Glutamatergic neuron (in vitro differentiated cells): ENCODE measurements around the gene CRIM1. TPM values are rescaled to one million over a fixed set of nuclear protein-coding genes. Genes with fewer than 3 reads are reported as not detected.

ENCODE experiments used
- DNase-seq: peaks from one replicate; pipeline ENCODE4 v3.0.0; 2022
- H3K27ac Mint-ChIP-seq: one replicate; pipeline ENCODE4 v1.8.0; 2020; ENCODE audit warnings: mild to moderate bottlenecking, mixed read lengths, inconsistent platforms; ENCODE audit not compliant: unreplicated experiment
- H3K27me3 Mint-ChIP-seq: one replicate; pipeline ENCODE4 v1.8.0; 2020; ENCODE audit warnings: mild to moderate bottlenecking, moderate library complexity, mixed read lengths, inconsistent platforms; ENCODE audit not compliant: unreplicated experiment
- H3K36me3 Mint-ChIP-seq: one replicate; pipeline ENCODE4 v1.8.0; 2020; ENCODE audit warnings: mild to moderate bottlenecking, mixed read lengths, inconsistent platforms; ENCODE audit not compliant: unreplicated experiment
- H3K4me1 Mint-ChIP-seq: one replicate; pipeline ENCODE4 v1.8.0; 2020; ENCODE audit warnings: mild to moderate bottlenecking, low read depth, mixed read lengths, inconsistent platforms; ENCODE audit not compliant: unreplicated experiment
- H3K4me3 Mint-ChIP-seq: one replicate; pipeline ENCODE4 v1.8.0; 2020; ENCODE audit warnings: mild to moderate bottlenecking, mixed read lengths, inconsistent platforms; ENCODE audit not compliant: unreplicated experiment
- H3K9me3 Mint-ChIP-seq: one replicate; pipeline ENCODE4 v1.8.0; 2020; ENCODE audit warnings: mild to moderate bottlenecking, moderate library complexity, mixed read lengths, inconsistent platforms; ENCODE audit not compliant: unreplicated experiment
- total RNA-seq: library from RNA; stranded (reverse); fragmentation: NEBNext Ultra II Directional; extraction: Animal tissue kit (Norgen Biotek cat#: 25700); gene quantifications from one replicate; pipeline ENCODE4 v1.2.1, GENCODE V29; 2021; ENCODE audit not compliant: unreplicated experiment
- TF ChIP-seq, protein P1 (sequence below): fragments of 200-600 bp; sonication (generic); IDR thresholded peaks from one replicate; pipeline ENCODE4 v1.5.0; 2021; ENCODE audit not compliant: partially characterized antibody, unreplicated experiment

Gene CRIM1
- total RNA-seq, 1 donor from 2014 or later: 35.7 TPM

DNA sequence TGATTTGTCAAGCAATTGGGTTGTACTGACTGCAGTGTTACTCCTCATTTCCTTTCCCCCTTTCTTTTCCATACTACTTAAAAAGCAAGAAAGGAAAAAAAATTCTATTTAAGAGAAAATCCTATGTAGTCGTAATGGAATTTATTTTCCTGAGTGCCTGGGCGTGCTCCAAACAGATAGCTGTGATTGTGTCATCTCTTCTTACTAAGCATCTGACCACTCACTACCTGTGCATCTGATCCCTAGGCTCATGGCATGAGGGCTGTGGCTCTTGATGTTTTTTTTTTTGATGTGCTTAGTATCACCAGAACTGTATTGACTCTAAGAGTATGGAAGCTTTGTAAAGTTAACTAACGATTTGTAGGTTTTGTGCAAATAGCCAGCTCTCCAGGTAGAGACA, 19.0 kb downstream of the CRIM1 start:
- peaks cover 7% of the 10 kb centered on the region for H3K4me1 Mint-ChIP-seq
- H3K36me3 Mint-ChIP-seq: no peaks in the 10 kb centered on the region

DNA sequence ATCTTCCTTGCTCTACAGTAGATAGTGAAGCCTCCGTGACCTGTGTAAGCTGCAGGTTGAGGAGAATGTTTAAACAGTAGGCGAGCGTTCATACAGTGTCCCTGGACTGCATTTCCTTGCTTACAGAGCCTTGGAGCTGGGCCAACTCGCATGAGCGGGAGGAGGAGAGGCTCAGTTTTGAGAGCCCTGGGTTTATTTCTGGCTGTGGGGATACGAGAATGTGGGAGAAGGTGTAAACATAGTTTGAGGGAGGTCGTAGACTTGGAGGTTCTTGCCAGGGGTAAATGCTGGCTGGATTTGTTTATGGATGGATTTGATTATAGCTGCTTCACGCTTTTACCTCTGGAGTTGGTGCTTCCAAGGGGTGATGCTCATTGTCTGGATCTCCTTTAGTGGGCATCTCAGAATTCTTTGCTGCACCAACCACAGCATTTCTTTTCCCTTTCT, 20.8 kb downstream of the CRIM1 start:
- peaks cover 7% of the 10 kb centered on the region for H3K4me1 Mint-ChIP-seq
- no peak overlapping the region for H3K4me3 Mint-ChIP-seq
- no peaks in the 10 kb centered on the region for H3K9me3 Mint-ChIP-seq
- H3K36me3 Mint-ChIP-seq: no peaks in the 10 kb centered on the region
- peaks cover 2% of the 10 kb centered on the region for H3K27me3 Mint-ChIP-seq
- no peak overlapping the region for H3K27ac Mint-ChIP-seq
- TF ChIP-seq, protein P1, sequence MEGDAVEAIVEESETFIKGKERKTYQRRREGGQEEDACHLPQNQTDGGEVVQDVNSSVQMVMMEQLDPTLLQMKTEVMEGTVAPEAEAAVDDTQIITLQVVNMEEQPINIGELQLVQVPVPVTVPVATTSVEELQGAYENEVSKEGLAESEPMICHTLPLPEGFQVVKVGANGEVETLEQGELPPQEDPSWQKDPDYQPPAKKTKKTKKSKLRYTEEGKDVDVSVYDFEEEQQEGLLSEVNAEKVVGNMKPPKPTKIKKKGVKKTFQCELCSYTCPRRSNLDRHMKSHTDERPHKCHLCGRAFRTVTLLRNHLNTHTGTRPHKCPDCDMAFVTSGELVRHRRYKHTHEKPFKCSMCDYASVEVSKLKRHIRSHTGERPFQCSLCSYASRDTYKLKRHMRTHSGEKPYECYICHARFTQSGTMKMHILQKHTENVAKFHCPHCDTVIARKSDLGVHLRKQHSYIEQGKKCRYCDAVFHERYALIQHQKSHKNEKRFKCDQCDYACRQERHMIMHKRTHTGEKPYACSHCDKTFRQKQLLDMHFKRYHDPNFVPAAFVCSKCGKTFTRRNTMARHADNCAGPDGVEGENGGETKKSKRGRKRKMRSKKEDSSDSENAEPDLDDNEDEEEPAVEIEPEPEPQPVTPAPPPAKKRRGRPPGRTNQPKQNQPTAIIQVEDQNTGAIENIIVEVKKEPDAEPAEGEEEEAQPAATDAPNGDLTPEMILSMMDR: no peak
- no peak for DNase-seq

More for the DNA sequence above, 19.0 kb downstream of the CRIM1 start:
- TF ChIP-seq, protein P1: no peak
- DNase-seq: no peak
- Mint-ChIP-seq H3K9me3 (no peaks in the 10 kb centered on the region), H3K4me3 (no peak overlapping the region), H3K27ac (no peak overlapping the region), H3K27me3 (peaks cover 2% of the 10 kb centered on the region)

DNA sequence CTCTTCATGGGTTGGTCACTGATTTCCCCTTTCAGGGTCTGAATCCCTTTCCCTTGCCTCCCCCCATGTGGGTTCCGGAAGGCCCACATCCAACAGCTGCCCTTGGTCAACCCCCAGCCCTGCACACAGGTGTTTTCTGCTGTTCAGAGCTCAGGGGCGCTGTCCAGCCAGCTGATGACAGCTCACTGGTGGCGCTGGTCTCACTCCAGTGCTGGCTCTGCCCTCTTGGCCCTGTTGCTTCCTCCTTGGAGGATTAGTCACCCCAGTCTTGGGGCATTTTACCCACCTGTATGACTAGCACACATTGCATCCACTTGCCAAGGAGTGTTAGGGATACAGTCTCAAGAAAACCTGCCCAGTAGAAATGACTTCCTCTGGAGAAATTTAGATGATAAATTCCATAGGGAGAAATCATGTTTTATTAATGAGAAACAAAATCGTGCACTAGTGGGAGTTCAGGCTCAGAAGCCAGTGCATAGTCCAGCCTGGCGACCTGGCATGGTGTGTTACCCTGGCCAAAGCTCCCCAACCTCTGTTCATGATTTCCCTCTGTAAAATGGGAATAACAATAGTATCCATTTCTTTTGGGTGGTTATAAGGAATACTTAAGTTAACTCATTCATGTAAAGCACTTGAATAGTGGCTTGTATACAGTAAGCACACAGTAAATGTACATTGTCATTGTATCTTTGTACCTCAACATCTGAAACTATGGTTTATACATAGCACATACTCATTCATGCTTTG, 21.6 kb downstream of the CRIM1 start:
- H3K9me3 Mint-ChIP-seq: no peaks in the 10 kb centered on the region
- no peak overlapping the region for H3K27ac Mint-ChIP-seq
- no peak overlapping the region for H3K4me3 Mint-ChIP-seq
- H3K4me1 Mint-ChIP-seq: peaks cover 7% of the 10 kb centered on the region
- TF ChIP-seq, protein P1: no peak
- H3K27me3 Mint-ChIP-seq: peaks cover 2% of the 10 kb centered on the region
- no peak for DNase-seq
- H3K36me3 Mint-ChIP-seq: no peaks in the 10 kb centered on the region

DNA sequence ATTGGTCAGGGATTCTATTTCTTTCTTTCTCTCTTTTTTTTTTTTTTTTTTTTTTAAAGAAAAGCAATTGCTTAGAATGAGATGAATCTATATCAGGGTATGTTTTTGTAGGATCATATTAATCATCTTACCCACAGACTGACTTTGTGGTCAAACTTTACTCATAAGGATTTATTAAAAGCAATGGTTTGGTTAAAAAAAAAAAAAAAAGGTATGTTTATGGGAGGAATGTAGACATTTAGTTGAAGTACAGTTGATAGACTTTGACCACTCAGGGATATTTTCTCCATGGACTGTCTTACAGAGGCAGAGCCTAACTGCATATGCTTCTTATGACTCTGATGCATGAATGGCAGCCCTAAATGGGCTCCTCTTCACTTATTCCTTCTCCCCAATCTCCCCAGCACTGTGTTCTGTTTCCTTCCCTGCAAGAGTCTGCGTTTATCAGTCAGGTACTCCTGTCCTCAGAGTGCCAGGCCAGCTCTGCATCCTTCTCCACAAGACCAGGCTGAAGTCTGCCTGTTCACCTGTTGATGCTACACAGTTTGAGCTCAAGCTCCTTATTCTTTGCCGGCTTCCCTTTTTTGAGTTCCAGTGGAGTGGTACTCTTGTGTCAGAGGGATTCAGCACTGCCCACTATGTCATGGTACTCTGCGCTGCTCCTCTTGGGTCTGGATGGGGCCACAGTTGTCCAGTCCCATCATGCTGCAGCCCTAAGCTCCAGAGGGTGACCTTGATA, 24.3 kb downstream of the CRIM1 start:
- DNase-seq: no peak
- Mint-ChIP-seq H3K4me1 (peaks cover 11% of the 10 kb centered on the region), H3K9me3 (no peaks in the 10 kb centered on the region), H3K36me3 (no peaks in the 10 kb centered on the region), H3K4me3 (no peak overlapping the region), H3K27me3 (peaks cover 2% of the 10 kb centered on the region), H3K27ac (peak overlapping the region; percentile 2)
- TF ChIP-seq, protein P1: no peak
